ENCODE measurements around the gene NPAS3.

DNA sequence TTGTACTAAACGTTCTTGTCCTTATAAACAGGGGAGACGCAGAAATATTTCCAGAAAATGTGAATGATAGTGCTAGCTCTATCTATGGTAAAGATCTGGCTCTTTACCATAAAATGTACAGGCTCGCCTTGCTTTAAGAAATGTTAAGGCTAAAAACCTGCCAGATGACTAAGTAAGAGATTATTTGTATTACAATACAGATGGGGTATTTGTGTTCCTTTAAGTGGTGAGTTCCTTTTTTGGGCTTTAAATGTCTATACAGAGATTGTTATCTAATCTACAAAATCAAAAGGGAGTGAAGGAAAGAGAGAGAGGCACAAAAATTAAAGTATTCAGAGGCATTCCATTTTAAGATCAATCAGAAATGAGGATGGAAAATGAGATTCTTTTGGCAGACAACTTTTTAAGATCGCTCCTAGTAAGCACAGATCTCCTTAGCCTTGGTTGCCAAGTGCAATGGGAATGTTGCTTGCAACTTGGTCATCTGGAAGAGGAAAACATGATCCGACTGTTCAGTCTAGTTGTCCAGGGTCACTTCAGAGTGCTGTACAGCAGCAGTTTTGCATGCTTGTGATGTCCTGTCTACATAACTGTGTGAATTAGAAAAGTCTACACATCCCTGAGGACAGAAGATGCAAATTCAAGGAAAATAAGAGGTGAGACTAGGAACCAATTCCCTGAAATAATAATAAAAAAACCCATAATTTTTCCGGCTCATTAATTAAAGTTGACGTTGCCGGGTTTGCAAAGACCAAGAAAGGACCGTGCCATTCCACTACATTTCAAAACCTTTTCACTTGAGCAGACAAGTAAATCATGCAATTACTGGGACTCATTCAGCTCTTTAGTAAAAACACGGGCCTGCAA lies 631.4 kb downstream of the NPAS3 start:
- TF ChIP-seq POLR2AphosphoS5 (IDR thresholded peaks at IDR 0.05; ENCODE audit: borderline replicate concordance, low read depth, low read length) = no peak
- TF ChIP-seq EZH2 (IDR thresholded peaks at IDR 0.05) = no peak
- no peak for TF ChIP-seq FOXP2 (optimal IDR thresholded peaks at IDR 0.05; ENCODE audit: control extremely low read depth, extremely low read length, insufficient read depth)
